Skeletal muscle satellite cell (primary cell): ENCODE results near the gene UTP4.
"Not testable (repeated sequence)": the region's sequence is repeated elsewhere in the genome, so short reads cannot be mapped to it uniquely, and the experiment has no call there.

Source experiments
- H3K27me3 ChIP-seq: 2 replicates; pipeline ENCODE4 v1.7.0; 2013; ENCODE audit warnings: low read length; ENCODE audit not compliant: control insufficient read depth, insufficient read depth
- H3K36me3 ChIP-seq: 2 replicates; pipeline ENCODE4 v1.7.0; 2013; ENCODE audit warnings: mild to moderate bottlenecking, control low read depth, low read length; ENCODE audit not compliant: insufficient read depth
- H3K4me1 ChIP-seq: 2 replicates; pipeline ENCODE4 v1.7.0; 2013; ENCODE audit warnings: low read length; ENCODE audit not compliant: control insufficient read depth, insufficient read depth
- H3K4me2 ChIP-seq: 2 replicates; pipeline ENCODE4 v1.7.0; 2013; ENCODE audit warnings: mild to moderate bottlenecking, low read length
- H3K4me3 ChIP-seq: 2 replicates; pipeline ENCODE4 v1.7.0; 2013; ENCODE audit warnings: low read length
- H3K9ac ChIP-seq: 2 replicates; pipeline ENCODE4 v1.7.0; 2013; ENCODE audit warnings: mild to moderate bottlenecking, low read depth, low read length, moderate library complexity
- H3K9me3 ChIP-seq: replicated peaks from 2 replicates; pipeline ENCODE4 v1.7.0; 2013; ENCODE audit warnings: mild to moderate bottlenecking, control low read depth, low read length

Gene UTP4

DNA sequence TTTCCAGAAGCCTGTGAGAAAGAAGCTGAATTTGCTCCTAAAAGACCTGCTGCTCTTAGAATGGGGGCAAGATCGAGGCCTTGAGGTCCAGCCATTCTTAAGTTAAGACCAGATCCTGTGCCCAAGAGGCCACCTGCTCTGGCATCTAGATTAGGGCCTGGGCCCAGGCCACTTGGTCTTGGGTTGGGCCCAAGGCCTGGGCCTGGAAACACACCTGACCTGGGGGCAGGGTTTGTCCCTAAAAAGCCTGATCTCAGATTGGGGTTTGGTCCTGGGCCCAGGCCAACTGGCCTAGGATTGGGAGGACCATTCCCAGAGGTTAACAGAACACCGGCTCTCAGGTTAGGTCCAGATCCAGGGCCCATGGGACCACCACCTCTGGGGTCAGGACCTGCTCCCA, 12.9 kb upstream of the UTP4 start:
- no peak overlapping the region for H3K4me2 ChIP-seq
- H3K4me1 ChIP-seq: no peaks in the 10 kb centered on the region
- no peaks in the 10 kb centered on the region for H3K27me3 ChIP-seq
- H3K9ac ChIP-seq: no peak overlapping the region
- no peak overlapping the region for H3K4me3 ChIP-seq
- no peaks in the 10 kb centered on the region for H3K9me3 ChIP-seq
- H3K36me3 ChIP-seq: peaks cover 40% of the 10 kb centered on the region

DNA sequence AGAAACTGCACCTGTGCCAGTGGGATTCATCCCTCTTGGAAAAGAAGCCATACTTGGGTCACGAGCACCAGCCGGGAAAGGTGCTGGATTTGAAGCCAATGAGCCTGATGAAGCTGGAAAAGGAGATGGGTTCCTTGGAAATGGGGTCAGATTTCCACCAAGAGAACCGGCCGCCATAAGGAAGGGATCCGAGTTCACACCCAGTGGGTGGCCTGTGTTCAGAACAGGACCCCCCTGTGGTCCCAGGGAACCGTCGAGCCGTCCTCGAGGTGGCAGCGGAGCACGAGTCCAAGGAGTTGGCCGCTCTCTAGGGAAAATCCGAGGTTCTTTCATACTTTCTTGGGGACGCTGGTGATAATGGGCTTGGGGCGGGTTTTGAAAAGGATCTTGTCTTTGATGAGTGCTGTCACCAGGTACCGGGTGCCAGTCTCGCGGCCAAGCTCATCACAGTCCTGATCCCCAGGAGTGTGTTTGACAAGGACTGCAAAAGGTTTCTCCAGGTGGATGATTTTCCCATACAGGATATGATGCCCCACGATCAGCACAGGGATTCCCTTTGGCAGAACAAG, 12.3 kb upstream of the UTP4 start:
- Histone ChIP-seq H3K27me3 (no peaks in the 10 kb centered on the region), H3K9me3 (no peaks in the 10 kb centered on the region), H3K9ac (no peak overlapping the region), H3K4me3 (no peak overlapping the region), H3K36me3 (peaks cover 35% of the 10 kb centered on the region), H3K4me2 (no peak overlapping the region), H3K4me1 (no peaks in the 10 kb centered on the region)

DNA sequence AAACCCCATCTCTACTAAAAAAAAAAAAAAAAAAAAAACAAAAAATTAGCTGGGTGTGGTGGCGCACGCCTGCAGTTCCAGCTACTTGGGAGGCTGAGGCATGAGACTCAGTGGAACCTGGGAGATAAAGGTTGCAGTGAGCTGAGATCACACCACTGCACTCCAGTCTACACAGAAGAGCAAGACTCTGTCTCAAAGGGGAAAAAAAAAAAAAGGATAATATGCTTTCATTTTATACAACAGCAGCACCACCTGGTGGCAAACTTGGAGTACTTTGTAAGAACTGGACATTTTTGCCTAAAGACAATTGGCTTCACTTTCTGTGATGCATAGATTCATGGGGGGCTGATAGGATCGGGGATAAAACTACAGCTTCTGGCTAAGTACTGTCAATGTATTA, 8.5 kb upstream of the UTP4 start:
- H3K4me1 ChIP-seq: no peaks in the 10 kb centered on the region
- peaks cover 26% of the 10 kb centered on the region for H3K36me3 ChIP-seq
- no peak overlapping the region for H3K4me3 ChIP-seq
- no peaks in the 10 kb centered on the region for H3K9me3 ChIP-seq
- H3K9ac ChIP-seq: no peak overlapping the region
- no peaks in the 10 kb centered on the region for H3K27me3 ChIP-seq
- no peak overlapping the region for H3K4me2 ChIP-seq

DNA sequence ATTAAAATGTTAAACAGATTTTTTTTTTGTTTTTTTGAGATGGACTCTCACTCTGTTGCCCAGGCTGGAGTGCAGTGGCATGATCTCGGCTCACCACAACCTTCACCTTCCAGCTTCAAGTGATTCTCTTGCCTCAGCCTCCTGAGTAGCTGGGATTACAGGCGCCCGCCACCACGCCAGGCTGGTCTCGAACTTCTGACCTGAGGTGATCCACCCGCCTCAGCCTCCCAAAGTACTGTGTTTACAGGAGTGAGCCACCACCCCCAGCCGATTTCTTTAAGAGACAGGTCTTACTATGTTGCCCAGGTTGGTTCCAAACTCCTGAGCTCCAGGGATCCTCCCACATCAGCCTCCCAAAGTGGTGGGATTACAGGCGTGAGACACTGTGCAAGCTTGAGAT, 8.0 kb upstream of the UTP4 start:
- not testable (repeated sequence) for H3K4me1 ChIP-seq, H3K9me3 ChIP-seq, H3K4me3 ChIP-seq, H3K9ac ChIP-seq, H3K27me3 ChIP-seq, H3K4me2 ChIP-seq
- H3K36me3 ChIP-seq: peaks cover 24% of the 10 kb centered on the region

DNA sequence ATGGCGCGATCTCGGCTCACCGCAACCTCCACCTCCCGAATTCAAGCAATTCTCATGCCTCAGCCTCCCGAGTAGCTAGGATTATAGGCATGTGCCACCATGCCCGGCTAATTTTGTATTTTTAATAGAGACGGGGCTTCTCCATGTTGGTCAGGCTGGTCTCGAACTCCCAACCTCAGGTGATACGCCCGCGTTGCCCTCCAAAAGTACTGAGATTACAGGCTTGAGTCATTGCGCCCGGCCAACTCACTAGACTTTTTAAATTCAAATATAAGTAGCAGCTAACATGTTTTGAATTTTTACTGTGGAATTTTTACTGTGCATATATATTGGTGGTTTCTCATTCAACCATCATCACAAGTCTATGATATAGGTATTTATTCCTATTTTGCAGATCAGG, 7.5 kb upstream of the UTP4 start:
- not testable (repeated sequence) for H3K4me1 ChIP-seq, H3K9ac ChIP-seq
- peaks cover 22% of the 10 kb centered on the region for H3K36me3 ChIP-seq

DNA sequence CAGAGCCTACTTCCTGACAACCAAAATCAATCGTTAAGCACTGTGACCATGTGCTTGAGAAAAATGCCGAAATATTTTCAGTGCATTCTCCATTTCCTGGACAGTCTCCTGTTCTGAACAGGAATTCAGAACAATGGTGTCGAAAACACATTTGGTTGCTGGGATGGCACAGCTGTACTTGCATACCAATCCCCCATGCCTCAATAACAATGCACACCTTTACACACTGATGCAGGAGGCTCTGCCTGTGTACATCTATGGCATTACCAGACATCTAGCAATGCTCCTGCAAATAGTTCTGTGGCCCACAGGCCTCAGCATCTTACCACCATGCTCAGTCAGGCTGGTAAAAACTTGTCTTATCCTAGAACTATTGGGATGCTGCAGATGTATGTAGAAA, 6.2 kb upstream of the UTP4 start:
- Histone ChIP-seq H3K36me3 (peaks cover 9% of the 10 kb centered on the region), H3K9ac (no peak overlapping the region), H3K4me1 (peaks cover 9% of the 10 kb centered on the region), H3K27me3 (no peaks in the 10 kb centered on the region), H3K9me3 (no peaks in the 10 kb centered on the region), H3K4me3 (no peak overlapping the region), H3K4me2 (no peak overlapping the region)

More for the DNA sequence above, 7.5 kb upstream of the UTP4 start:
- H3K4me2 ChIP-seq, H3K4me3 ChIP-seq, H3K27me3 ChIP-seq, H3K9me3 ChIP-seq: not testable (repeated sequence)

DNA sequence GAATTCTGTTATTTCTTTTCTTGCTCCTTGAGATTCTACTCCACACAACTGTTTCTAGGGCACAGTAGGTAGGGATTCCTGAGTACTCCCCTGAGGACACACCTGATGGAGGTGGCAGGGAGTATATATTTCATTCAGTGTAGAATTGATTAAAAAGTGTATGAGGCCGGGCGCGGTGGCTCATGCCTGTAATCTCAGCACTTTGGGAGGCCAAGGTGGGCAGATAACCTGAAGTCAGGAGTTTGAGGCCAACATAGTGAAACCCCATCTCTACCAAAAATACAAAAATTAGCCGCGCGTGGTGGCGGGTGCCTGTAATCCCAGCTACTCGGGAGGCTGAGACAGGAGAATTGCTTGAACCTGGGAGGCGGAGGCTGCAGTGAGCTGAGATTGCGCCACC, 5.6 kb upstream of the UTP4 start:
- not testable (repeated sequence) for H3K36me3 ChIP-seq, H3K9me3 ChIP-seq, H3K27me3 ChIP-seq, H3K9ac ChIP-seq, H3K4me1 ChIP-seq, H3K4me3 ChIP-seq, H3K4me2 ChIP-seq

DNA sequence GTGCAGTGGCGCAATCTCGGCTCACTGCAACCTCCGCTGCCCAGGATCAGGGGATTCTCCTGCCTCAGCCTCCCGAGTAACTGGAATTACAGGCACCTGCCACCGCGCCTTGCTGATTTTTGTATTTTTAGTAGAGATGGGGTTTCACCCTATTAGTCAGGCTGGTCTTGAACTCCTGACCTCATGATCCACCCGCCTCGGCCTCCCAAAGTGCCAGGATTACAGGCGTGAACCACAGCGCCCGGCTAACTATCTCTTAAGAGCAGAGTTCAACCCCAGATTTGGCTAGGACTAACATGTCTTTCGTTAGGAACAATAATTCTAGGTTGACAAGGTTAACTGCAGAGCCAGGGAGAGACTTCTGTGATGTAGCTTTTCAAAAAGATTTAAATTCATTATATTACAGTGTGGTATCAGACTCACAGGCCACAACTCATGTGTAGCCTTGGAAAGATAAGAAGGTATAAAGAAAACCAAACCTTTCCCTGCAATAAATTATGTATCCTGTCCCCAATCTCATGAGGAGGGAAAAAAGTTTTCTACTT, 4.4 kb upstream of the UTP4 start:
- no peak overlapping the region for H3K9ac ChIP-seq
- peaks cover 9% of the 10 kb centered on the region for H3K4me1 ChIP-seq
- no peak overlapping the region for H3K4me2 ChIP-seq
- H3K36me3 ChIP-seq: peaks cover 7% of the 10 kb centered on the region
- H3K4me3 ChIP-seq: no peak overlapping the region
- H3K9me3 ChIP-seq: no peaks in the 10 kb centered on the region
- no peaks in the 10 kb centered on the region for H3K27me3 ChIP-seq

DNA sequence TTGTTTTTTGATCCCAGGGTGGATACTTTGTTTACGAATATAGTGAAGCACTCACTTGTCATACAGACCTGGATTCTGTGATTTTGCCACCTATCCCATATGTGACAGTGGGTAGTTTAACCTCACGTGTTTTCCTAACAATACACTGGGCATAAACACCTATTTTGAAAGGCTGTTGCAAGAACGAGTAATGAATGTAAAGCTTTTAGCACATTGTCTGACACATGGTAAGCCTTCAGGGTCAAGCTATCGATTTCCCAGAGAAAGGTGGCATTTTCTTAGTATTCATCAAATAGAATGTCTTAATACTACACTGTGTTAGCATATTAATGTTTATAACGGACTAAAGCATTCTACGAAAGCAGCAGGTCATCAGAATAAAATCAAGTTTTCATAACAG, 2.0 kb upstream of the UTP4 start:
- peak overlapping the region; percentile 95 for H3K4me3 ChIP-seq
- H3K36me3 ChIP-seq: peaks cover 7% of the 10 kb centered on the region
- peak overlapping the region; percentile 88 for H3K4me2 ChIP-seq
- no peaks in the 10 kb centered on the region for H3K9me3 ChIP-seq
- H3K4me1 ChIP-seq: peaks cover 21% of the 10 kb centered on the region
- no peaks in the 10 kb centered on the region for H3K27me3 ChIP-seq
- peak overlapping the region; percentile 30 for H3K9ac ChIP-seq

DNA sequence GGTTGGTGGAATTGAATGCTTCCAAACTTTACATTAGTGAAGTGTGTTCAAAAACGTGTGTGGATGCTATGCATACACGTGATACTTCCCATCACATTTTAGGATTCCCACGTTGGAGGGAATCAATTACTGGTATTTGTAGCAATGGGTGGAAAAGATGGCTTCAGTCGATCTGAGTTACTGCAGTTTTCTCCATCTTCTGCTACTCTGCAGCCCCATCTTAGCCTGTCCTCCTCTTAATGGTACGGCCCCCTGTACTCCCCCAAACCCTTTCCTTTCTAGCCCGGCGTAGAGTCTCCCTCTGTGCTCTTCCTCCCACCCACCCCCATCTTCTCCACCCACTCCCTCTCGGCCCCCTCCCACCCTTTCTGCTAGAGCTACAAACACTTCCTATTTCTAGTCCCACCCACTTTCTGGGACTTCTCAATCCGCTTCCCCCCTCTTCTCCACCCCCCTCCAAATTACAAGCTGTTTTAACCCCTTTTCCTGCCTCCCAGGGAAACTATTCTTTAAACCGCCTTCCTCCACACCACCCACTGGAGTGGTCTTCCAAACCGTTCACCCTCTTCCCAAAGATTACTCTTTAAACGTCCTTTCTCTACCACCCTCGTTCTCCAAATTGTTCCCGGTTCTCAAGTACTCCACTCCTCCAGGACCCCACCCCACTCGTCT, 1.1 kb upstream of the UTP4 start:
- Histone ChIP-seq H3K36me3 (peaks cover 8% of the 10 kb centered on the region), H3K4me1 (peaks cover 21% of the 10 kb centered on the region), H3K4me2 (peak overlapping the region; percentile 88), H3K9ac (peak overlapping the region; percentile 100), H3K9me3 (no peaks in the 10 kb centered on the region), H3K4me3 (peak overlapping the region; percentile 95), H3K27me3 (no peaks in the 10 kb centered on the region)

DNA sequence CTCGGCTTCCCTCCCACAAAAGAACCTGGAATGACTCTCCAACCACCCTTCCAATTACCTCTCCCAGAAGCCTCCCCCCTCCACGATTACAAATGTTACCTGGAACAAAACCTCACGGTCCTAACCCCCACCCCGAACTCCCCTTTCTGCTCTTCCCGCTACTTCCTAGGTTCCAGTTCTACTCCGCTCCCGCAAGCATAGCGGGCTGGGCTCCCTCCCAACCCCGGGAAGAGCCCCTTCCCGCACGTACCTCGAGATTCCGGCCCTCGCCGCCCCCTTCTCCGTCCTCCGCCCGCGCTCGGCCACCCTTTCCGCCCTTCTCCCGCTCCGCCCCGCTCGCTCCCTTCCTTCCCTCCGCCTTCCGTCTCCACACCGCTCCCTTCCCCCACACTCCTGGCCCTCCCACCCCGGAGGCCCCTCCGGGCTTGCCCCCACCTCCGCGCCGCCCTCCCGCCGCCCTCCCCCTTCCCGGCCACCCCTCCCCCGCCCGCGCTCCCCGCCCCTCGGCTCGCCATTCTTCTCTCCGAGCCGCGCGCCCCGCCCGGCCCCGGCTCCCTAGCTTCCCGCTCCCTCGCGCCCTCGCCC, 518 bp upstream of the UTP4 start:
- peaks cover 14% of the 10 kb centered on the region for H3K36me3 ChIP-seq
- H3K9me3 ChIP-seq: no peaks in the 10 kb centered on the region
- peak overlapping the region; percentile 88 for H3K4me2 ChIP-seq
- H3K4me1 ChIP-seq: peaks cover 21% of the 10 kb centered on the region
- no peaks in the 10 kb centered on the region for H3K27me3 ChIP-seq
- H3K4me3 ChIP-seq: peak overlapping the region; percentile 95
- H3K9ac ChIP-seq: peak overlapping the region; percentile 100
